HG03439 (cell line): Measurements from ENCODE around the gene TMEM130.

Experiments
- ATAC-seq: cut with Tn5 transposase; IDR thresholded peaks from one replicate; pipeline ENCODE4 v1.9.1; 2021; ENCODE audit warnings: mild to moderate bottlenecking, moderate library complexity; ENCODE audit not compliant: unreplicated experiment

The TMEM130 gene

GRCh38 chr7:98810153-98810802, 59.5 kb downstream of the TMEM130 start:
- ATAC-seq = no peak

GRCh38 chr7:98808751-98809460, 60.9 kb downstream of the TMEM130 start:
- no peak for ATAC-seq

- ATAC-seq = no peak
Measured at GRCh38 chr7:98807068-98808048, 62.5 kb downstream of the TMEM130 start.

GRCh38 chr7:98805956-98806838, 63.6 kb downstream of the TMEM130 start:
- ATAC-seq = no peak

GRCh38 chr7:98802781-98803110, 67.1 kb downstream of the TMEM130 start:
- peak; percentile 30 for ATAC-seq

GRCh38 chr7:98802088-98802780, 67.6 kb downstream of the TMEM130 start:
- ATAC-seq = peak; percentile 87

- no peak for ATAC-seq
Measured at GRCh38 chr7:98800996-98801395, 68.8 kb downstream of the TMEM130 start.

- ATAC-seq = no peak
Measured at GRCh38 chr7:98797150-98797549, 72.7 kb downstream of the TMEM130 start.
